ENCODE results near the gene PGPEP1. TPM values are rescaled to one million over a fixed set of nuclear protein-coding genes. Genes with fewer than 3 reads are reported as not detected.

The PGPEP1 gene
- total RNA-seq, 1 donor from 2014 or later: 40.8 TPM

DNA sequence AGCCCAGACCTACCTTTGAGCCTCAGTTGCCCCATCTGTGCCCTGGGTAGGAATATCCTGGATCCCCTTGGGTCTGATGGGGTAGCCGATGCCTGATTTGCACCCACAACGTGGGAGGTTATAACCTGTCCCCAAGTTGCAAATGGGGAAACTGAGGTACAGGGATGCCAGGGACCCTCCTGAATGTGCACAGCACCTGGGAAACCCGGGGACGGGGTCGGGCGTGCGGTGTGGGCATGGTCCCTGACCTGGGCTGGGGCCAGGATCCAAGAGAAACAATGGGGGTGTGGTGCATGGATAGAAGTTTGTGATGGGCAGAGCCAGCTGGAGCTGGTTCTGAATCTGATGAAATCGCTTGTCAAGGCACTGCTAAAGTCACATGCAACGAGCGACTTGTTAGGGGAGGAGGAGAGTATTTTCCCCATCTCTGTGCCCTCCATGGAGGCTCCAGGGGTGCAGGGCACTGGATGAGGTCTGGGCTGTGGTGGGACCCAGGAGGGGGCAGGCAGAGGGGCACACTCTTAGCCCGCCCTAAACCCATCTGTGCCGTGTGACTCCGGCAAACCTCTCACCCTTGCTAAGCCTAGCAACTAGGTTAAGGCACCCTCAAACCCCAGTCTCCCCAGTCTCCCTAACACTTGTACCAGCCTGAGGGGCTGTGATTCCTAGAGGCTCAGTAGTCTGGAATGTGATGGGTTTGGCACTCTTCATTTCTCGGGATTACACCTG, 46.3 kb downstream of the PGPEP1 start:
- intact Hi-C loops (cut with DNase I): no loop called here

GRCh38 chr19:18388100-18388959, 47.9 kb downstream of the PGPEP1 start:
- TF ChIP-seq, protein P1, sequence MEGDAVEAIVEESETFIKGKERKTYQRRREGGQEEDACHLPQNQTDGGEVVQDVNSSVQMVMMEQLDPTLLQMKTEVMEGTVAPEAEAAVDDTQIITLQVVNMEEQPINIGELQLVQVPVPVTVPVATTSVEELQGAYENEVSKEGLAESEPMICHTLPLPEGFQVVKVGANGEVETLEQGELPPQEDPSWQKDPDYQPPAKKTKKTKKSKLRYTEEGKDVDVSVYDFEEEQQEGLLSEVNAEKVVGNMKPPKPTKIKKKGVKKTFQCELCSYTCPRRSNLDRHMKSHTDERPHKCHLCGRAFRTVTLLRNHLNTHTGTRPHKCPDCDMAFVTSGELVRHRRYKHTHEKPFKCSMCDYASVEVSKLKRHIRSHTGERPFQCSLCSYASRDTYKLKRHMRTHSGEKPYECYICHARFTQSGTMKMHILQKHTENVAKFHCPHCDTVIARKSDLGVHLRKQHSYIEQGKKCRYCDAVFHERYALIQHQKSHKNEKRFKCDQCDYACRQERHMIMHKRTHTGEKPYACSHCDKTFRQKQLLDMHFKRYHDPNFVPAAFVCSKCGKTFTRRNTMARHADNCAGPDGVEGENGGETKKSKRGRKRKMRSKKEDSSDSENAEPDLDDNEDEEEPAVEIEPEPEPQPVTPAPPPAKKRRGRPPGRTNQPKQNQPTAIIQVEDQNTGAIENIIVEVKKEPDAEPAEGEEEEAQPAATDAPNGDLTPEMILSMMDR (IDR thresholded peaks at IDR 0.05): peak; percentile 100
- Histone ChIP-seq H3K36me3 (peaks cover 11% of the 10 kb centered on the region), H3K27me3 (no peaks in the 10 kb centered on the region), H3K4me1 (peaks cover 9% of the 10 kb centered on the region), H3K4me3 (peak overlapping the region; percentile 56), H3K27ac (peak overlapping the region; percentile 58), H3K9me3 (no peaks in the 10 kb centered on the region)
- intact Hi-C loops (cut with DNase I): no loop called here
- DNase-seq (peak; percentile 91), ATAC-seq (peak; percentile 88)

More for the DNA sequence above, 46.3 kb downstream of the PGPEP1 start:
- TF ChIP-seq, protein P1 (IDR thresholded peaks at IDR 0.05): no peak
- Histone ChIP-seq H3K36me3 (peaks cover 11% of the 10 kb centered on the region), H3K4me1 (peaks cover 19% of the 10 kb centered on the region), H3K27me3 (no peaks in the 10 kb centered on the region), H3K4me3 (peak overlapping the region; percentile 56), H3K27ac (peak overlapping the region; percentile 68), H3K9me3 (no peaks in the 10 kb centered on the region)
- peak; percentile 2 for ATAC-seq
- DNase-seq: no peak

DNA sequence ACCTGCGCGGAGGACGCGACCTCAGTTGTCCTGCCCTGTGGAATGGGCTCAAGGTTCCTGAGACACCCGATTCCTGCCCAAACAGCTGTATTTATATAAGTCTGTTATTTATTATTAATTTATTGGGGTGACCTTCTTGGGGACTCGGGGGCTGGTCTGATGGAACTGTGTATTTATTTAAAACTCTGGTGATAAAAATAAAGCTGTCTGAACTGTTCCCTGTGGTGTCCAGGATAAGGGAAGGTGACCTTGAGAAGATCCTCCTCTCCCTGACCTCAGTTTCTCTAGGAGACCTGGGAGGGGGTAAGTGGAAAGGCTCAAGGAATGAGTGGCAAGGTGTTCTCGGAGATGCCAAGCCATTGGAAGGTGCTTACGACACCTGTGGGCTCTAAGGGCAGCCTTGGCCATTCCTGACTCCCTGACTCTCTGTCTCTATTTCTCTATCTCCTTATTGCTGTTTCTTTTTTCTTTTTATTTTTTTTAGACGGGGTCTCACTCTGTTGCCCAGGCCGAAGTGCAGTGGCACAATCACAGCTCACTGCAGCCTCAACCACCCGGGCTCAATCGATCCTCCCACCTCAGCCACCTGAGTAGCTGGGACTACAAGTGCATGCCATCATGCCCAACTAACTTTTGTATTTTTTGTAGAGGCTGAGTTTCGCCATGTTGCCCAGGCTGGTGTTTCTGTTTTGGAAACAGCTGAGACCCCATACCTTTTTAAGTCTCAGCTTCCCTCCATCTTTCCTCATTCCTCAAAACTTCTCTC, 48.7 kb downstream of the PGPEP1 start:
- intact Hi-C loops (cut with DNase I): no loop called here
- no peak for ATAC-seq
- Histone ChIP-seq H3K9me3 (no peaks in the 10 kb centered on the region), H3K27me3 (no peaks in the 10 kb centered on the region), H3K27ac (no peak overlapping the region), H3K36me3 (peaks cover 11% of the 10 kb centered on the region), H3K4me1 (peaks cover 9% of the 10 kb centered on the region), H3K4me3 (peak overlapping the region; percentile 56)
- TF ChIP-seq, protein P1 (IDR thresholded peaks at IDR 0.05): no peak
- DNase-seq: no peak

DNA sequence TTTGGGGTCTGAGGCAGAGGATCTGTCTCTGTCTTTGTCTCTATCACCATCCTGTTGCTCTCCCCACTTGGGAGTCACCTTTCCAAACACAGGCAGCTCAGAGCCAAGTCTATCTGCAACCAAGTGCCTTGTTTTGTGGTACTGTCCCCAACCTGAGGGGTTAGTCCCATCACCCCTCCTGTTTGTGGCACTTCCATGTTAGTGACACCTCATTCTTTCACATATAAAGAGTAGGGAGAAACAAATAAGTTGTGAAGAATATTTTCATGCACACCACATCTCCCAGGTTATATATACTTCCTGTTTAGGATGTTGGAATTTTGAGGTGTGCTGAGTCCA, 49.3 kb downstream of the PGPEP1 start:
- Histone ChIP-seq H3K27ac (no peak overlapping the region), H3K4me3 (no peak overlapping the region), H3K4me1 (peaks cover 9% of the 10 kb centered on the region), H3K27me3 (no peaks in the 10 kb centered on the region), H3K9me3 (no peaks in the 10 kb centered on the region), H3K36me3 (peaks cover 11% of the 10 kb centered on the region)
- TF ChIP-seq, protein P1 (IDR thresholded peaks at IDR 0.05): no peak
- DNase-seq (no peak), ATAC-seq (no peak)
- intact Hi-C loops (cut with DNase I): loop anchor here (5.0 kb wide), 1 partner anchor 37 kb away; no protein-coding TSS in a partner anchor

GRCh38 chr19:18390065-18390907, 49.9 kb downstream of the PGPEP1 start:
- intact Hi-C loops (cut with DNase I): loop anchor here (5.0 kb wide), 1 partner anchor 38 kb away; no protein-coding TSS in a partner anchor
- no peak overlapping the region for H3K27ac ChIP-seq
- no peaks in the 10 kb centered on the region for H3K9me3 ChIP-seq
- no peak overlapping the region for H3K4me3 ChIP-seq
- TF ChIP-seq, protein P1 (IDR thresholded peaks at IDR 0.05): no peak
- no peaks in the 10 kb centered on the region for H3K27me3 ChIP-seq
- H3K36me3 ChIP-seq: peaks cover 11% of the 10 kb centered on the region
- DNase-seq: no peak
- no peak for ATAC-seq
- peaks cover 9% of the 10 kb centered on the region for H3K4me1 ChIP-seq
